ENCODE results near the gene FAM193A.

The FAM193A gene

DNA sequence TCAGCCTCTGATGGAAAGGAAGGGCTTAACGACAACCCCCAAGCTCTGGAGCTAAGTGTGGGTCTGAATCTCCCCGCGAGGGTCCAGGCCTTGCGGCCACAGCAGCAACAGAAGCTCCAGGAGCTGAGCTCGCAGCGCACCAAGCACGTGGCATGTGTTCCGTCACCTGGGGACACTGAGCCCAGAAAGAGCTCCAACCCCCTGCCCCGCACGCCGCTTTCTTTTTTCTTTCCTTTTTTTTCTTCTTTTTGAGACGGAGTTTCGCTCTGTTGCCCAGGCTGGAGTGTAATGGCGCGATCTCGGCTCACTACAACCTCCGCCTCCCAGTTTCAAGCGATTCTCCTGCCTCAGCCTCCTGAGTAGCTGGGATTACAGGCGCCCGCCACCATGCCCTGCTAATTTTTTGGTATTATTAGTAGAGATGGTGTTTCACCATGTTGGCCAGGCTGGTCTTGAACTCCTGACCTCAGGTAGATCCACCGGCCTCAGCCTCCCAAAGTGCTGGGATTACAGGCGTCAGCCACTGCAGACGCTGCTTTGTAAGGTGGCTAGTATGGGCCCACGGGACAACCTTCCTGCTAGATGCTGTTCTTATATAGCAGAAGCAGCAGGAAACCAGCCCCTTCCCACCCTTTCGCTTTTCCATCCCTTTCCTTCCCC lies 220.4 kb downstream of the FAM193A start:
- no peak overlapping the region for H3K23ac ChIP-seq (ENCODE audit: low read length in 2 of 2)
- 87% methylated on average over 25 of the region's 25 CpGs for WGBS
- peaks cover 13% of the 10 kb centered on the region for H3K79me1 ChIP-seq (replicated peaks; ENCODE audit: low read length, poor library complexity, severe bottlenecking)
- peak overlapping the region; percentile 53 for H3K4me2 ChIP-seq (ENCODE audit: low read length, poor library complexity, severe bottlenecking)
- peak overlapping the region; percentile 66 for H4K91ac ChIP-seq (ENCODE audit: low read length)
- H2AFZ ChIP-seq (ENCODE audit: low read depth, low read length), result peak overlapping the region; percentile 72
- H3K14ac ChIP-seq (ENCODE audit: low read length in 2 of 2), result no peak overlapping the region
- H3K36me3 ChIP-seq (ENCODE audit: control insufficient read depth in 1 of 2, insufficient read depth in 2 of 2, low read depth in 1 of 2, low read length in 2 of 2), result peaks cover 11% of the 10 kb centered on the region in 2 experiments
- DNase-seq, result no peak
- peak overlapping the region; percentile 96 for H4K8ac ChIP-seq (ENCODE audit: low read length)
- no peaks in the 10 kb centered on the region for H3K27me3 ChIP-seq (ENCODE audit: control insufficient read depth in 1 of 2, insufficient read depth in 1 of 2, low read length in 2 of 2)
- H3K18ac ChIP-seq (ENCODE audit: low read depth in 1 of 2, low read length in 2 of 2), result peak overlapping the region; percentile 52 to 89
- H3K27ac ChIP-seq (ENCODE audit: low read length, poor library complexity, severe bottlenecking), result no peak overlapping the region
- no peak overlapping the region for H2BK120ac ChIP-seq (ENCODE audit: low read depth, low read length)
- peak overlapping the region in 1 of 2 experiments; percentile 76 for H3K4me3 ChIP-seq (ENCODE audit: insufficient read depth in 1 of 2, low read depth in 1 of 2, low read length in 2 of 2)
- no peak overlapping the region for H2BK12ac ChIP-seq (ENCODE audit: low read length in 2 of 2)
- H2AK5ac ChIP-seq (ENCODE audit: low read length, severe bottlenecking), result peak overlapping the region; percentile 83
- H2BK5ac ChIP-seq (ENCODE audit: low read depth, low read length, poor library complexity, severe bottlenecking), result no peak overlapping the region
- H3K9ac ChIP-seq (ENCODE audit: low read length), result peak overlapping the region; percentile 79
- H3K4me1 ChIP-seq (ENCODE audit: control insufficient read depth, insufficient read depth, low read depth, low read length), result peaks cover 19% of the 10 kb centered on the region
- no peak overlapping the region for H2BK15ac ChIP-seq (ENCODE audit: low read depth, poor library complexity, severe bottlenecking)
- H3K4ac ChIP-seq (ENCODE audit: low read depth in 1 of 2, low read length in 2 of 2), result peak overlapping the region; percentile 29 to 95
- H3K9me3 ChIP-seq (ENCODE audit: control insufficient read depth, low read length), result no peaks in the 10 kb centered on the region

DNA sequence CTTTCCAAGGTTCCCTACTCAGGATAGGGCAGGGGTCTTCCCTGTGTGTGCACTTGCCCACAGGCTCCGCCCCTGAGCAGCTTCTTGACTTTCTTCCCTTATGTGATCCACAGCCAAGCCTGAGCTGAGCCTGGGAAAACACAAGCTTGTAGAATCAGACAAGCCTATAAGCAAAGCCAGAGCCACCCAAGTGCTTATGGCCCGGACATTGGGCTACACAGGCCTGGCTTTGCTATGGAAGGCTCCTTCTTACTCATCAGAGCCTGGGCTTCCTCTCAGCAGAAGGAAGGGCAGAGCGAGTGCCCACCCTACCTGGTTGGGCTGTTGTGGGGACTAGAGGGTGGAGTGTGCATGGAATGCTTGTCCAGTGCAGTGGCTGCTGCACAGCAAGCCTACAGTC lies 221.0 kb downstream of the FAM193A start:
- H3K4me1 ChIP-seq (ENCODE audit: control insufficient read depth, insufficient read depth, low read depth, low read length), result peaks cover 17% of the 10 kb centered on the region
- H3K79me1 ChIP-seq (replicated peaks; ENCODE audit: low read length, poor library complexity, severe bottlenecking), result peaks cover 8% of the 10 kb centered on the region
- H3K4ac ChIP-seq (ENCODE audit: low read depth in 1 of 2, low read length in 2 of 2), result no peak overlapping the region
- no peak overlapping the region for H3K27ac ChIP-seq (ENCODE audit: low read length, poor library complexity, severe bottlenecking)
- no peak overlapping the region for H4K8ac ChIP-seq (ENCODE audit: low read length)
- H3K9ac ChIP-seq (ENCODE audit: low read length), result no peak overlapping the region
- no peak overlapping the region for H2BK120ac ChIP-seq (ENCODE audit: low read depth, low read length)
- no peak overlapping the region for H2BK15ac ChIP-seq (ENCODE audit: low read depth, poor library complexity, severe bottlenecking)
- H3K36me3 ChIP-seq (ENCODE audit: control insufficient read depth in 1 of 2, insufficient read depth in 2 of 2, low read depth in 1 of 2, low read length in 2 of 2), result peaks cover 6 to 7% of the 10 kb centered on the region in 2 experiments
- H4K91ac ChIP-seq (ENCODE audit: low read length), result peak overlapping the region; percentile 47
- H3K4me3 ChIP-seq (ENCODE audit: insufficient read depth in 1 of 2, low read depth in 1 of 2, low read length in 2 of 2), result no peak overlapping the region
- H2BK12ac ChIP-seq (ENCODE audit: low read length in 2 of 2), result peak overlapping the region in 1 of 2 experiments; percentile 6
- no peak overlapping the region for H3K14ac ChIP-seq (ENCODE audit: low read length in 2 of 2)
- no peak overlapping the region for H2AFZ ChIP-seq (ENCODE audit: low read depth, low read length)
- H3K9me3 ChIP-seq (ENCODE audit: control insufficient read depth, low read length), result no peaks in the 10 kb centered on the region
- H3K23ac ChIP-seq (ENCODE audit: low read length in 2 of 2), result no peak overlapping the region
- WGBS, result 91% methylated on average over 3 of the region's 3 CpGs
- no peaks in the 10 kb centered on the region for H3K27me3 ChIP-seq (ENCODE audit: control insufficient read depth in 1 of 2, insufficient read depth in 1 of 2, low read length in 2 of 2)
- no peak for DNase-seq
- H3K18ac ChIP-seq (ENCODE audit: low read depth in 1 of 2, low read length in 2 of 2), result no peak overlapping the region
- H3K4me2 ChIP-seq (ENCODE audit: low read length, poor library complexity, severe bottlenecking), result no peak overlapping the region
- H2AK5ac ChIP-seq (ENCODE audit: low read length, severe bottlenecking), result no peak overlapping the region
- no peak overlapping the region for H2BK5ac ChIP-seq (ENCODE audit: low read depth, low read length, poor library complexity, severe bottlenecking)

DNA sequence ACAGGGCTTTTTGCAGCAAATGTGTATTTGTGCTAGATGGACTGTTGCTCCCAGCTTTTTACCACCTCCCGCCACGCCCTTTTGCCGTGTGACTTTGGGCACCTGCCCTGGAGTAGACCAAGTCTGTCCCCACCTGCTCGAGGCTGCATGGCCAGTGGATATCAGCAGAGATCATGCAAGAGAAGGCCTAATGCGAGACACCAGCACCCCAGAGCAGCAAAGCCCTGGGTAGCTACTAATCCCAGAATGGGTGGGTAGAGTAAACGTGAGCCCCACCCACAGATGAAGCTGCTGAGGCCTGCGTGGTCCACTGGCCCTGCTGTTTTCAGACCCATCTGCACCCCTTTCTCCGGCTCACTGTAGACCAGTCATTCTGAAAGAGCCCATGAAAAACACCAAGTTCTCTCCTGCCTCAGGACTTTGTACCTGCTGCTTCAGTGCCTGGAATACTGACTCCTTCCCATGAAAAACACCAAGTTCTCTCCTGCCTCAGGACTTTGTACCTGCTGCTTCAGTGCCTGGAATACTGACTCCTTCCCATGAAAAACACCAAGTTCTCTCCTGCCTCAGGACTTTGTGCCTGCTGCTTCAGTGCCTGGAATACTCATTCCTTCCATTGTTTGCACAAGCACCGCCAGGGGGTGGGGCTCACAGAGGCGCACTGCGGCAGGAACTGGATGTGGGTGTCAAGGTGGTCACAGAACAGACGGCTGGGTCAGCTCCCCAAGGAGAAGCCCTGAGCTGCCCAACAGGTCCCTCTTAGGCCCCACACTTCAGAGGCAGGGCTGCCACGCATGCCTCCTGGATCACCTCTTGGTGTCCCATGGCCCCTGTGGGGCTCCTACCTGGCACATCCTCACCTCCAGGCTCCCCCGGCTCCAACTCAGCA lies 224.8 kb downstream of the FAM193A start:
- Histone ChIP-seq H2BK5ac (ENCODE audit: low read depth, low read length, poor library complexity, severe bottlenecking) (no peak overlapping the region), H3K4me3 (ENCODE audit: insufficient read depth in 1 of 2, low read depth in 1 of 2, low read length in 2 of 2) (no peak overlapping the region)

DNA sequence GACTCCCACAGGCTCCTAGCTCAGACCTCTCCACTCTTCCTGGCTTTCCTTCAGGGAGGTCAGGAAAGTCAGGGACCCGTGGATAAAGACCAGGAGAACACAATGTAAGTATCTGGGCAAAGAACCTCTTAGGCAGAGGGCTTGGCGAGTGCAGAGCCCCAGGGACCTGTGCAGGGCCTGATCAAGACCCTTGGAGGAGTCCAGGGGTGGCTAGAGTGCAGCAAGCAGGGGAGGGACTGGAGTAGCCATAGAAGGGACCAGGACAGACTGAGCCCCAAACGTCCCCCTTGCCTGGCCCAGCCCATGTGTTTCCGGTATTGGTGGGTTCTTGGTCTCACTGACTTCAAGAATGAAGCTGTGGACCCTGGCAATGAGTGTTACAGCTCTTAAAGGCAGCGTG lies 225.6 kb downstream of the FAM193A start:
- H4K91ac ChIP-seq (ENCODE audit: low read length), result no peak overlapping the region
- no peak overlapping the region for H3K18ac ChIP-seq (ENCODE audit: low read depth in 1 of 2, low read length in 2 of 2)
- peaks cover 8% of the 10 kb centered on the region for H3K4me1 ChIP-seq (ENCODE audit: control insufficient read depth, insufficient read depth, low read depth, low read length)
- no peak overlapping the region for H3K4me3 ChIP-seq (ENCODE audit: insufficient read depth in 1 of 2, low read depth in 1 of 2, low read length in 2 of 2)
- no peaks in the 10 kb centered on the region for H3K9me3 ChIP-seq (ENCODE audit: control insufficient read depth, low read length)
- no peak overlapping the region for H3K4ac ChIP-seq (ENCODE audit: low read depth in 1 of 2, low read length in 2 of 2)
- no peak overlapping the region for H4K8ac ChIP-seq (ENCODE audit: low read length)
- no peak overlapping the region for H2AFZ ChIP-seq (ENCODE audit: low read depth, low read length)
- H3K79me1 ChIP-seq (replicated peaks; ENCODE audit: low read length, poor library complexity, severe bottlenecking), result no peaks in the 10 kb centered on the region
- H3K36me3 ChIP-seq (ENCODE audit: control insufficient read depth in 1 of 2, insufficient read depth in 2 of 2, low read depth in 1 of 2, low read length in 2 of 2), result no peaks in the 10 kb centered on the region
- H2AK5ac ChIP-seq (ENCODE audit: low read length, severe bottlenecking), result no peak overlapping the region
- H2BK12ac ChIP-seq (ENCODE audit: low read length in 2 of 2), result no peak overlapping the region
- H3K14ac ChIP-seq (ENCODE audit: low read length in 2 of 2), result no peak overlapping the region
- no peak overlapping the region for H3K9ac ChIP-seq (ENCODE audit: low read length)
- H3K23ac ChIP-seq (ENCODE audit: low read length in 2 of 2), result no peak overlapping the region
- no peak overlapping the region for H2BK5ac ChIP-seq (ENCODE audit: low read depth, low read length, poor library complexity, severe bottlenecking)
- H2BK15ac ChIP-seq (ENCODE audit: low read depth, poor library complexity, severe bottlenecking), result no peak overlapping the region
- H3K27me3 ChIP-seq (ENCODE audit: control insufficient read depth in 1 of 2, insufficient read depth in 1 of 2, low read length in 2 of 2), result no peaks in the 10 kb centered on the region
- no peak overlapping the region for H2BK120ac ChIP-seq (ENCODE audit: low read depth, low read length)
- H3K27ac ChIP-seq (ENCODE audit: low read length, poor library complexity, severe bottlenecking), result no peak overlapping the region
- no peak overlapping the region for H3K4me2 ChIP-seq (ENCODE audit: low read length, poor library complexity, severe bottlenecking)
- DNase-seq, result no peak
- WGBS, result 76% methylated on average over 5 of the region's 5 CpGs

More for the DNA sequence above, 224.8 kb downstream of the FAM193A start:
- H3K9me3 ChIP-seq (ENCODE audit: control insufficient read depth, low read length), result no peaks in the 10 kb centered on the region
- no peak overlapping the region for H3K4ac ChIP-seq (ENCODE audit: low read depth in 1 of 2, low read length in 2 of 2)
- no peaks in the 10 kb centered on the region for H3K27me3 ChIP-seq (ENCODE audit: control insufficient read depth in 1 of 2, insufficient read depth in 1 of 2, low read length in 2 of 2)
- H2BK12ac ChIP-seq (ENCODE audit: low read length in 2 of 2), result no peak overlapping the region
- H3K79me1 ChIP-seq (replicated peaks; ENCODE audit: low read length, poor library complexity, severe bottlenecking), result no peaks in the 10 kb centered on the region
- H3K36me3 ChIP-seq (ENCODE audit: control insufficient read depth in 1 of 2, insufficient read depth in 2 of 2, low read depth in 1 of 2, low read length in 2 of 2), result no peaks in the 10 kb centered on the region
- DNase-seq, result peak; percentile 33
- H2AK5ac ChIP-seq (ENCODE audit: low read length, severe bottlenecking), result no peak overlapping the region
- H3K9ac ChIP-seq (ENCODE audit: low read length), result no peak overlapping the region
- H2BK120ac ChIP-seq (ENCODE audit: low read depth, low read length), result no peak overlapping the region
- H3K23ac ChIP-seq (ENCODE audit: low read length in 2 of 2), result no peak overlapping the region
- no peak overlapping the region for H2BK15ac ChIP-seq (ENCODE audit: low read depth, poor library complexity, severe bottlenecking)
- no peak overlapping the region for H2AFZ ChIP-seq (ENCODE audit: low read depth, low read length)
- no peak overlapping the region for H3K14ac ChIP-seq (ENCODE audit: low read length in 2 of 2)
- no peak overlapping the region for H3K4me2 ChIP-seq (ENCODE audit: low read length, poor library complexity, severe bottlenecking)
- H3K27ac ChIP-seq (ENCODE audit: low read length, poor library complexity, severe bottlenecking), result no peak overlapping the region
- no peak overlapping the region for H4K8ac ChIP-seq (ENCODE audit: low read length)
- no peak overlapping the region for H4K91ac ChIP-seq (ENCODE audit: low read length)
- H3K4me1 ChIP-seq (ENCODE audit: control insufficient read depth, insufficient read depth, low read depth, low read length), result peaks cover 12% of the 10 kb centered on the region
- WGBS, result 82% methylated on average over 13 of the region's 14 CpGs
- H3K18ac ChIP-seq (ENCODE audit: low read depth in 1 of 2, low read length in 2 of 2), result no peak overlapping the region
